ENCODE results near the gene RALGPS1. TPM values are rescaled to one million over a fixed set of nuclear protein-coding genes. Genes with fewer than 3 reads are reported as not detected.

Gene RALGPS1
- total RNA-seq, 2 donors from 2014 or later, result 9.7 to 17.7 TPM

DNA sequence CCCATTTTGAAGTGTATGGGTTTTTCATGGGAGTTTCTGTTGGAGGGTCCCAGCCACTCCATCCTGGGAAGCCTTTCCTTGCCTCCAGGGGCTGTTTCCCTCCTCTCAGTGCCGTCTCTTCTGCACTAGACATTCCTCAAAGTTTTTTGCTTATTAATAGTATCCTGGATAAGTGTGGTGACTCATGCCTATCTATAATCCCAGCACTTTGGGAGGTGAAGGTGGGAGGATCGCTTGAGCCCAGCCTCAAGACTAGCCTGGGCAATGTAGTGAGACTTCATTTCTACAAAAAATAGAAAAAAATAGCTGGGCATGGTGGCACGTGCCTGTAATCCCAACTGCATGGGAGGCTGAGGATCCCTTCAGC is 43.1 kb downstream of the RALGPS1 start:
- H3K4me3 ChIP-seq, result no peak overlapping the region
- H3K27me3 ChIP-seq, result no peaks in the 10 kb centered on the region
- peak overlapping the region; percentile 78 to 88 for H3K27ac ChIP-seq
- no peak for DNase-seq (ENCODE audit: low spot score)
- peaks cover 0 to 41% of the 10 kb centered on the region in 2 donors for H3K4me1 ChIP-seq
- H3K36me3 ChIP-seq, result no peaks in the 10 kb centered on the region
- H3K9me3 ChIP-seq, result no peaks in the 10 kb centered on the region
- TF ChIP-seq, protein P1, sequence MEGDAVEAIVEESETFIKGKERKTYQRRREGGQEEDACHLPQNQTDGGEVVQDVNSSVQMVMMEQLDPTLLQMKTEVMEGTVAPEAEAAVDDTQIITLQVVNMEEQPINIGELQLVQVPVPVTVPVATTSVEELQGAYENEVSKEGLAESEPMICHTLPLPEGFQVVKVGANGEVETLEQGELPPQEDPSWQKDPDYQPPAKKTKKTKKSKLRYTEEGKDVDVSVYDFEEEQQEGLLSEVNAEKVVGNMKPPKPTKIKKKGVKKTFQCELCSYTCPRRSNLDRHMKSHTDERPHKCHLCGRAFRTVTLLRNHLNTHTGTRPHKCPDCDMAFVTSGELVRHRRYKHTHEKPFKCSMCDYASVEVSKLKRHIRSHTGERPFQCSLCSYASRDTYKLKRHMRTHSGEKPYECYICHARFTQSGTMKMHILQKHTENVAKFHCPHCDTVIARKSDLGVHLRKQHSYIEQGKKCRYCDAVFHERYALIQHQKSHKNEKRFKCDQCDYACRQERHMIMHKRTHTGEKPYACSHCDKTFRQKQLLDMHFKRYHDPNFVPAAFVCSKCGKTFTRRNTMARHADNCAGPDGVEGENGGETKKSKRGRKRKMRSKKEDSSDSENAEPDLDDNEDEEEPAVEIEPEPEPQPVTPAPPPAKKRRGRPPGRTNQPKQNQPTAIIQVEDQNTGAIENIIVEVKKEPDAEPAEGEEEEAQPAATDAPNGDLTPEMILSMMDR (IDR thresholded peaks at IDR 0.05), result no peak

DNA sequence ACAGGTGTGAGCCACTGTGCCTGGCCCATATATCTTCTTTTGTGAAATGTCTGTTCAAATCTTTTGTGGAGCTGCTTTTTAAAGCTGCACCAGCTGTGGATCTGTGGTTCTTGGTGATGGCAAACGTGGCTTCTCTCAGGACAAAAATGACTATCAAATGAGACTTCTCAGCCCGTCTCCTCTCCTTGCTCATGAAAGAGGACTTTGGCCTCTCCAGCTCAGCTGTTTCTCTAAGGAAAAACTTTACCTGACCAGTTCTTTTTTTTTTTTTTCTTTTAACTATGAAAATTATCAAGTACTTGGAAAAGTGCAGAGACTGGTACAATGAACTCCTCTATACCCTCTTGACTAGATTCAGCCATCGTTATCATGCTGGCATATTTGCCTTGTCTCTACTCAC is 44.8 kb downstream of the RALGPS1 start:
- H3K9me3 ChIP-seq, result no peaks in the 10 kb centered on the region
- no peaks in the 10 kb centered on the region for H3K27me3 ChIP-seq
- DNase-seq (ENCODE audit: low spot score), result no peak
- TF ChIP-seq, protein P1 (IDR thresholded peaks at IDR 0.05), result no peak
- H3K36me3 ChIP-seq, result no peaks in the 10 kb centered on the region
- H3K4me3 ChIP-seq, result no peak overlapping the region
- peaks cover 0 to 48% of the 10 kb centered on the region in 2 donors for H3K4me1 ChIP-seq
- peak overlapping the region; percentile 78 to 88 for H3K27ac ChIP-seq

- Histone ChIP-seq H3K36me3 (no peaks in the 10 kb centered on the region), H3K4me3 (no peak overlapping the region), H3K9me3 (no peaks in the 10 kb centered on the region), H3K27ac (peak overlapping the region in 1 of 2 donors; percentile 88), H3K4me1 (peaks cover 0 to 48% of the 10 kb centered on the region in 2 donors), H3K27me3 (no peaks in the 10 kb centered on the region)
- no peak for DNase-seq (ENCODE audit: low spot score)
- TF ChIP-seq, protein P1 (IDR thresholded peaks at IDR 0.05), result no peak
These were observed 45.3 kb downstream of the RALGPS1 start for GRCh38 chr9:126959917-126960316.

GRCh38 chr9:126962336-126962735 is 47.8 kb downstream of the RALGPS1 start:
- H3K9me3 ChIP-seq, result no peaks in the 10 kb centered on the region
- H3K4me3 ChIP-seq, result no peak overlapping the region
- H3K27ac ChIP-seq, result peak overlapping the region; percentile 33 to 76
- peaks cover 0 to 38% of the 10 kb centered on the region in 2 donors for H3K4me1 ChIP-seq
- H3K27me3 ChIP-seq, result no peaks in the 10 kb centered on the region
- H3K36me3 ChIP-seq, result no peaks in the 10 kb centered on the region
- DNase-seq (ENCODE audit: low spot score), result no peak
- TF ChIP-seq, protein P1 (IDR thresholded peaks at IDR 0.05), result no peak

GRCh38 chr9:126965077-126965476 is 50.5 kb downstream of the RALGPS1 start:
- H3K27me3 ChIP-seq, result no peaks in the 10 kb centered on the region
- H3K27ac ChIP-seq, result peak overlapping the region; percentile 12 to 76
- H3K4me1 ChIP-seq, result peaks cover 0 to 19% of the 10 kb centered on the region in 2 donors
- TF ChIP-seq, protein P1 (IDR thresholded peaks at IDR 0.05), result no peak
- no peak overlapping the region for H3K4me3 ChIP-seq
- DNase-seq (ENCODE audit: low spot score), result no peak
- H3K36me3 ChIP-seq, result no peaks in the 10 kb centered on the region
- no peaks in the 10 kb centered on the region for H3K9me3 ChIP-seq

Measured in right atrium auricular region (tissue), 2 donors.